Measurements from ENCODE around the gene KCND3.

- no peak for TF ChIP-seq CTCF (IDR thresholded peaks at IDR 0.05)
- TF ChIP-seq EZH2 (IDR thresholded peaks at IDR 0.05) = no peak
Observed at GRCh38 chr1:112001436-112001835, 12.0 kb upstream of the KCND3 start.

Data from neural progenitor cell (in vitro differentiated cells).